BLaER1 treated with 17β-estradiol and CSF1 and Interleukin-3, amounts not matched to agents 10 nM and 100 nM (cell line): ENCODE data around the gene ITM2C.

Experiments
- H3K27ac ChIP-seq, 11 experiments: shearing (Covaris generic); formaldehyde crosslinking; 2 replicates each; pipeline ENCODE4 v1.8.1; 2022
- H3K27me3 ChIP-seq, 11 experiments: shearing (Covaris generic); formaldehyde crosslinking; 2 replicates each; pipeline ENCODE4 v1.8.1; 2022
- H3K36me3 ChIP-seq, 11 experiments: shearing (Covaris generic); formaldehyde crosslinking; 2 replicates each; pipeline ENCODE4 v1.8.1; 2022
- H3K4me1 ChIP-seq, 10 experiments: shearing (Covaris generic); formaldehyde crosslinking; 2 replicates each; pipeline ENCODE4 v1.8.1; 2022
- H3K4me2 ChIP-seq, 11 experiments: shearing (Covaris generic); formaldehyde crosslinking; 2 replicates each; pipeline ENCODE4 v1.8.1; 2022
- H3K4me3 ChIP-seq, 10 experiments: shearing (Covaris generic); formaldehyde crosslinking; 2 replicates each; pipeline ENCODE4 v1.8.1; 2022
- H3K9ac ChIP-seq, 11 experiments: shearing (Covaris generic); formaldehyde crosslinking; 2 replicates each; pipeline ENCODE4 v1.8.1; 2022
- H3K9me3 ChIP-seq, 11 experiments: shearing (Covaris generic); formaldehyde crosslinking; replicated peaks in 1 of 11; 2 replicates each; pipeline ENCODE4 v1.8.1; 2022
- H4K20me1 ChIP-seq, 11 experiments: shearing (Covaris generic); formaldehyde crosslinking; 2 replicates each; pipeline ENCODE4 v1.8.1; 2022
- Cebpa-rat ChIP-seq, 11 experiments: shearing (Covaris generic); IDR thresholded peaks; 2 replicates each; pipeline ENCODE4 v1.8.1; 2022

Gene ITM2C

GRCh38 chr2:230914886-230915285 lies 50.1 kb downstream of the ITM2C start:
- H3K9ac ChIP-seq: no peak overlapping the region
- H3K4me2 ChIP-seq: peak overlapping the region in 4 of 11 experiments; percentile 42 to 80 (median 62); a peak in 8 of 22 replicates
- TF ChIP-seq Cebpa-rat (IDR thresholded peaks at IDR 0.05): no peak
- peaks cover 4 to 57% (median 31%) of the 10 kb centered on the region in 10 experiments for H3K4me1 ChIP-seq
- no peaks in the 10 kb centered on the region for H3K27me3 ChIP-seq
- H3K4me3 ChIP-seq: no peak overlapping the region
- H3K36me3 ChIP-seq: no peaks in the 10 kb centered on the region
- H4K20me1 ChIP-seq: no peaks in the 10 kb centered on the region
- peak overlapping the region in 1 of 11 experiments; percentile 1; a peak in 1 of 22 replicates for H3K27ac ChIP-seq
- peaks cover 0 to 6% (median 0%) of the 10 kb centered on the region in 11 experiments; a peak in 2 of 22 replicates for H3K9me3 ChIP-seq

GRCh38 chr2:230915319-230915718 lies 50.6 kb downstream of the ITM2C start:
- Histone ChIP-seq H3K27me3 (no peaks in the 10 kb centered on the region), H3K9me3 (peaks cover 0 to 2% (median 0%) of the 10 kb centered on the region in 11 experiments; a peak in 1 of 22 replicates), H3K4me2 (peak overlapping the region in 4 of 11 experiments; percentile 42 to 80 (median 62); a peak in 7 of 22 replicates), H3K9ac (no peak overlapping the region), H3K36me3 (no peaks in the 10 kb centered on the region), H3K27ac (no peak overlapping the region), H3K4me1 (peaks cover 0 to 53% (median 27%) of the 10 kb centered on the region in 10 experiments; a peak in 16 of 20 replicates), H3K4me3 (no peak overlapping the region), H4K20me1 (no peaks in the 10 kb centered on the region)
- TF ChIP-seq Cebpa-rat (IDR thresholded peaks at IDR 0.05): no peak

- no peaks in the 10 kb centered on the region for H3K36me3 ChIP-seq
- H3K9me3 ChIP-seq: no peaks in the 10 kb centered on the region
- no peak overlapping the region for H3K27ac ChIP-seq
- TF ChIP-seq Cebpa-rat (IDR thresholded peaks at IDR 0.05): no peak
- no peak overlapping the region for H3K9ac ChIP-seq
- peaks cover 0 to 44% (median 18%) of the 10 kb centered on the region in 10 experiments; a peak in 14 of 20 replicates for H3K4me1 ChIP-seq
- H3K4me2 ChIP-seq: no peak overlapping the region
- no peaks in the 10 kb centered on the region for H3K27me3 ChIP-seq
- no peaks in the 10 kb centered on the region for H4K20me1 ChIP-seq
- no peak overlapping the region for H3K4me3 ChIP-seq
These were observed 51.5 kb downstream of the ITM2C start for GRCh38 chr2:230916218-230916617.

GRCh38 chr2:230919240-230919639 lies 54.5 kb downstream of the ITM2C start:
- no peak overlapping the region for H3K9ac ChIP-seq
- H3K36me3 ChIP-seq: no peaks in the 10 kb centered on the region
- no peaks in the 10 kb centered on the region for H3K9me3 ChIP-seq
- H3K27ac ChIP-seq: no peak overlapping the region
- H3K4me2 ChIP-seq: no peak overlapping the region
- H4K20me1 ChIP-seq: no peaks in the 10 kb centered on the region
- no peak for TF ChIP-seq Cebpa-rat (IDR thresholded peaks at IDR 0.05)
- H3K27me3 ChIP-seq: no peaks in the 10 kb centered on the region
- H3K4me1 ChIP-seq: peaks cover 0 to 18% (median 4%) of the 10 kb centered on the region in 10 experiments; a peak in 13 of 20 replicates
- H3K4me3 ChIP-seq: no peak overlapping the region

GRCh38 chr2:230919681-230920080 lies 54.9 kb downstream of the ITM2C start:
- Histone ChIP-seq H3K27me3 (no peaks in the 10 kb centered on the region), H3K4me2 (no peak overlapping the region), H3K9ac (no peak overlapping the region), H3K9me3 (no peaks in the 10 kb centered on the region), H3K4me3 (no peak overlapping the region), H3K36me3 (no peaks in the 10 kb centered on the region), H3K4me1 (peaks cover 1 to 18% (median 7%) of the 10 kb centered on the region in 10 experiments), H4K20me1 (no peaks in the 10 kb centered on the region), H3K27ac (no peak overlapping the region)
- TF ChIP-seq Cebpa-rat (IDR thresholded peaks at IDR 0.05): no peak

- Histone ChIP-seq H3K9ac (no peak overlapping the region), H3K36me3 (no peaks in the 10 kb centered on the region), H3K4me1 (peaks cover 6 to 18% (median 10%) of the 10 kb centered on the region in 10 experiments), H3K4me3 (no peak overlapping the region), H3K27me3 (no peaks in the 10 kb centered on the region), H3K9me3 (no peaks in the 10 kb centered on the region), H3K4me2 (no peak overlapping the region), H4K20me1 (no peaks in the 10 kb centered on the region), H3K27ac (no peak overlapping the region)
- TF ChIP-seq Cebpa-rat (IDR thresholded peaks at IDR 0.05): no peak
These were observed 55.4 kb downstream of the ITM2C start for GRCh38 chr2:230920167-230920566.

GRCh38 chr2:230921806-230922595 lies 57.3 kb downstream of the ITM2C start:
- peaks cover 11 to 22% (median 15%) of the 10 kb centered on the region in 10 experiments for H3K4me1 ChIP-seq
- H4K20me1 ChIP-seq: no peaks in the 10 kb centered on the region
- no peaks in the 10 kb centered on the region for H3K9me3 ChIP-seq
- TF ChIP-seq Cebpa-rat (IDR thresholded peaks at IDR 0.05): no peak
- no peak overlapping the region for H3K4me3 ChIP-seq
- no peaks in the 10 kb centered on the region for H3K36me3 ChIP-seq
- no peak overlapping the region for H3K9ac ChIP-seq
- H3K27ac ChIP-seq: no peak overlapping the region
- no peak overlapping the region for H3K4me2 ChIP-seq
- no peaks in the 10 kb centered on the region for H3K27me3 ChIP-seq

GRCh38 chr2:230922951-230923717 lies 58.4 kb downstream of the ITM2C start:
- TF ChIP-seq Cebpa-rat (IDR thresholded peaks at IDR 0.05): no peak
- no peaks in the 10 kb centered on the region for H3K9me3 ChIP-seq
- no peaks in the 10 kb centered on the region for H3K36me3 ChIP-seq
- H3K4me1 ChIP-seq: peaks cover 13 to 32% (median 25%) of the 10 kb centered on the region in 10 experiments
- H4K20me1 ChIP-seq: no peaks in the 10 kb centered on the region
- no peak overlapping the region for H3K4me3 ChIP-seq
- H3K4me2 ChIP-seq: no peak overlapping the region
- H3K27ac ChIP-seq: no peak overlapping the region
- H3K27me3 ChIP-seq: no peaks in the 10 kb centered on the region
- no peak overlapping the region for H3K9ac ChIP-seq

- no peak for TF ChIP-seq Cebpa-rat (IDR thresholded peaks at IDR 0.05)
- peaks cover 13 to 33% (median 25%) of the 10 kb centered on the region in 10 experiments for H3K4me1 ChIP-seq
- no peaks in the 10 kb centered on the region for H4K20me1 ChIP-seq
- H3K4me2 ChIP-seq: peak overlapping the region in 4 of 11 experiments; percentile 44 to 81 (median 75); a peak in 6 of 22 replicates
- H3K4me3 ChIP-seq: no peak overlapping the region
- H3K27me3 ChIP-seq: no peaks in the 10 kb centered on the region
- no peak overlapping the region for H3K9ac ChIP-seq
- H3K27ac ChIP-seq: no peak overlapping the region
- H3K36me3 ChIP-seq: no peaks in the 10 kb centered on the region
- H3K9me3 ChIP-seq: no peaks in the 10 kb centered on the region
These were observed 59.3 kb downstream of the ITM2C start for GRCh38 chr2:230924092-230924469.
